ENCODE results near the gene FDX1.

FDX1 gene

GRCh38 chr11:110431051-110431672 is 1.4 kb downstream of the FDX1 start:
- DNase-seq (ENCODE audit: low read depth in 2 of 2), result no peak

DNA sequence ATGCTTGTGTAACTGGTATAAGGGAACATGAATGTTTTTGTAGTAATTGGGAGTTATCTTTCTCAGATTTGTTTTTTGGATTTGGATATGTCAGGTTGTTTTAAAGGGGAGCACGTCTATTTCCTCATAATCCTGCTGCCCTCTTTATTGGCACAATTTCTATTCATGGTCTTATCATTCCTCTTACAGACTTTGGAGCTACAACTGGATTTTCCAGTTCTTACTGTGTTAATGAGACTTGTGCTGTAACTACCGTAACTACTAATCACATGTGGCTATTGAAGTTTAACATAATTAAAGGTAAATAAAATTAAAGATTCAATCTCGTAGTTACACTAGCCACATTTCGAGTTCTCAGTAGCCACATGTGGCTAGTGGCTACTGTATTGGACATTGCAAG is 1.9 kb downstream of the FDX1 start:
- no peak for DNase-seq (ENCODE audit: low read depth in 2 of 2)

DNA sequence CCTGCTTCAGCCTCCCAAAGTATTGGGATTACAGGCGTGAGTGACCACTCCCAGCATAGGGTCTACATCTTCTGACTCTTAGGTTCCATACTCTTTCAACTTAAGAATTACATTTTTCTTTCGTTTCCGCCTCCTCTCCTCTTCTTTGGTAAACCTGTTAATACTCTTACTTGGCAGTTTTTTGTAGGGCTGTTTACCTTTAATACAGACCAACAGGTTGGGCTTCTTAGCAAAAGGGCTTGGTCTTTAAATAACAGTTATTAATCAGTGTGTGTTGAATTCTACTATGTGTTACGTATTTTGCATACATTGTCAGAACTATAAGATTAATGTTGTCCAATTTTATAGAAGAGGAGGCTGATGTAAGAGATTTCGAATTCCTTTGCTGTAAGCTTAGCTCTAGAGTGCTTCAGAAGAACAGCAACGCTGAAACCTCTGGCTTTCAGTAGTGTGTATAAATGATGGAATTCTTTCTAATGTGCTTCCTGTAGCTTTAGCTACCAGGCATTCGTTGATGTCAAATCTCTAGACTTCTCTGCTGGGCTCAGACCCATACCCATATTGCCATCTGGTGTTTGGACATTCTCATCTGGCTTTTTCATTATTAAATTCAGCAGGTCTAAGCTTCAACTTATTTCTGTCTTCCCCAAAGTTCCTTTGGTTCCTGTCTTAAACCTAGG is 3.1 kb downstream of the FDX1 start:
- DNase-seq (ENCODE audit: low read depth in 2 of 2), result no peak

DNA sequence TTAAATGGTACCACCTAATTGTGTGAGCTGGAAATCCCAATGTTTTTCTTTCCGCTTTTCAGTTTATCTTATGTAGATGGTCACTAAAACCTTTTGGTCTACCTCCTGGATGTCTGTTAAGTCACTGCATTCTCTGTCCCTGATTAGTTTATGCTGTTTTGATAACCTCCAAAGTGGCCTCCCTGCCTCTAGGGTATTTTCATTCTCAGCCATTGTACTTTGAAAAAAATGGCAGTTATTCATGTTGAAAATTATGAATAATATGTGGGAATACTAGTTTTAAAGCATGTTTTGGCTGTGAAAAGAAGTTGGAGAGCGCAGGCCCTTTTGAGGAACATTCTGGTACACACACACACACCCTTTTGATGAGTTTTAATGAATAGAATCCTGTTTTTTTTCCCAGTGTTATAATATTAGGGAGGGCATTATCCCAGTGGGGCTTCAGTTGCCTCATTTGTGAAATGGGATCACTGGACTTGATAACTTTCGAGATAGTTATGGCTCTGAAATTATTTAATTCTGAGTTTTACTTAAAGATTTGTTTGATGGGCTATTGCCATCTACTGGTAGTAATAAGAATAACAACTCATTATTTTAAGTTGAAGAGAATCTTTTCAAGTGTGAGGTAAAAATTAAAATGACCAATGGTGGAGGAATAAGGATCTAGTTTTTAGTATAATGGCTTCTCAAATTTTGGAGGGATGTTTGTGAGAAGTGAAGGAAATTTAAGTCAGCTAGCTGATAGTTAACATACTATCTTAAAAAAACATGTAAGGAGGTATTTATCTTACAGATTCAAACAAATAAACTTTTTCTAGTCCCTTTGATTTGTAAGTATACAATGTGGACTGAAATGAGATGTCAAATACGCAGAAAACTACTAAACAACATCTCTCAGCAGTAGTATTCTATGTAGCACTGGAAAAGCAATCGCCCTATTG is 3.9 kb downstream of the FDX1 start:
- DNase-seq (ENCODE audit: low read depth in 2 of 2), result no peak

DNA sequence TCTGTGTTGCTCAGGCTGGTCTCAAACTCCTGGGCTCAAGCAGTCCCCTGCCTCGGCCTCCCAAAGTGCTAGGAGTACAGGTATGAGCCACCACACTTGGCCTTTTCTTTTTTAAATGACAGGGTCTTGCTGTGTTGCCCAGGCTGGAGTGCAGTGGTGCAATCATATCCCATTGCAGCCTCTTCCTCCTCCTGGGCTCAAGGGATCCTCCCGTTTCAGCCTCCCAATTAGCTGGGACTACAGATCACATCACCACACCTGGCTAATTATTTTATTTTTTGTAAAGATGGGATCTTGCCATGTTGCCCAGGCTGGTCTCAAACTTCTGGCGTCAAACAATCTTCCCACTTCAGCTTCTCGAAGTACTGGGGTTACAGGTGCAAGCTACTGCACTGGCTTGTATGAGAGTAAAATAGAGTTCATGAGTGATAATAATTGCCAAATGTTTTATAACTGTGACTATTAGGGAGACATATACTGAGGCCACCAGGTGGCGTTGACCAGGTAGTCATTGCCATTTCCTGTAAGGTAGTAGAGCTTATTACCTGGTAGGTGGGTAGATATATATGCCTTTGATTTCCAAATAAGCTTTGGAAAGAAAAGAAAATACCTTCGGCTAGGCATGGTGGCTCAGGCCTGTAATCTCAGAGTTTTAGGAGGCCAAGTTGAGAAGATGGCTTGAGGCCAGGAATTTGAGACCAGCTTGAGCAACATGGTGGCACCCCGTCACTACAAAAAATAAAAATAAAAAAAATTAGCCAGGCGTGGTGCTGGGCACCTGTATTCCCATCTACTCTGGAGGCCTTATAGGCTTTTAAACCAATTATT is 5.4 kb downstream of the FDX1 start:
- no peak for DNase-seq (ENCODE audit: low read depth in 2 of 2)

- DNase-seq (ENCODE audit: low read depth in 2 of 2), result no peak
These were observed 6.3 kb downstream of the FDX1 start for GRCh38 chr11:110435780-110436717.

- no peak for DNase-seq (ENCODE audit: low read depth in 2 of 2)
These were observed 8.3 kb downstream of the FDX1 start for GRCh38 chr11:110438017-110438416.

DNA sequence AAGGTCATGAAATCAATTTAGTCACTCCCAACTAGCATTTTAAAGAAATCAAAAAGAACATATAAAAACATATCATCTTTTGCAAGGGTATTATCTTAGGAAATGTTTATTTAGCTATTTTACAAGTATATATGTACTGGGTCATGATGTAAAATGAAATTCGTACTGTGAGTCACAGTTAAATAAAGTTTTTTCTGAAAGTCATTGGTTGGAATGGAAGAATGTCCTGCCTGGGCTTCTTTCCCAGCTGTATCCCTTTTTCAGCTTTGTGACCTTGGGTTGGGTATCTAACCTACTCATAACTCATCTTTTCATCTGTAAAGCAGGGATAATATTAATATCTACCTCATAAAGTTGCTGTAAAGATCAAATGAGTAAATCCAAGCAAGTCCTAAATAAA is 15.7 kb downstream of the FDX1 start:
- DNase-seq (ENCODE audit: low read depth in 2 of 2), result no peak

DNA sequence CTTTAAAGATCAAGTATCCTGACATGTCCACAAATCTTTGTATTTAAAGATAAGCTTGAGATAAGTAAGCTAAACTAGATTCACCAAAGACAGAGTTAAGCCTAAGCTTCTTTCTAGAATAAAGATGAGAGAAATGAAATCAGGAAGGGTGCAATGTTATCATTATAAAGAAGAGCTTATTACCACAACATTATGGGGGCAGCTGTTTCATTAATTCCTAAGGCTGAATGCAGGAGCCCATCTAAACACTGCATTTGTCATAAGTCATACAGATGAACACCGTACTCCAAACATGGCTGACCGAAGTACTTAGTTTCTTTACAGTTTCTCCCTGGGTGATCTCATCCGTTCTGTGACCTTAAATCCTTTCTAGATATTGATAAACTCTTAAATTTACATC is 16.3 kb downstream of the FDX1 start:
- DNase-seq (ENCODE audit: low read depth in 2 of 2), result no peak

GRCh38 chr11:110446594-110446993 is 16.8 kb downstream of the FDX1 start:
- no peak for DNase-seq (ENCODE audit: low read depth in 2 of 2)

DNA sequence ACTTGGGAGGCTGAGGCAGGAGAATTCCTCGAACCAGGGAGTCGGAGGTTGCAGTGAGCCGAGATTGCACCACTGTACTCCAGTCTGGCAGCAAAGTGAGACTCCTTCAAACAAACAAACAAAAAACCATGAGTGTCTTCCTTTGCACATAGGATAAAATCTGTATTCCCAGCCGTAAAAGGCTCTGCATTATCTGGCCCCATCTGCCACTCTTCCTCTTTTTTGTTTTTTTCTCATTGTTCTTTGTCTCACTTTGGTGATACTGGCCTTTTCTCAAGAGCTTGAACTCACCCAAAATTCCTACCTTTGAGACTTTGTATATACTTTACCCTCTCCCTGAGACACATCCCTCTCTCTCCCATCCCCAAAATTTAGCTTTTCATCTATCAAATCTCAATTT is 17.6 kb downstream of the FDX1 start:
- no peak for DNase-seq (ENCODE audit: low read depth in 2 of 2)

- no peak for DNase-seq (ENCODE audit: low read depth in 2 of 2)
These were observed 18.4 kb downstream of the FDX1 start for GRCh38 chr11:110447897-110448745.

GRCh38 chr11:110450246-110450645 is 20.5 kb downstream of the FDX1 start:
- no peak for DNase-seq (ENCODE audit: low read depth in 2 of 2)

- DNase-seq (ENCODE audit: low read depth in 2 of 2), result no peak
These were observed 23.0 kb downstream of the FDX1 start for GRCh38 chr11:110452720-110453119.

DNA sequence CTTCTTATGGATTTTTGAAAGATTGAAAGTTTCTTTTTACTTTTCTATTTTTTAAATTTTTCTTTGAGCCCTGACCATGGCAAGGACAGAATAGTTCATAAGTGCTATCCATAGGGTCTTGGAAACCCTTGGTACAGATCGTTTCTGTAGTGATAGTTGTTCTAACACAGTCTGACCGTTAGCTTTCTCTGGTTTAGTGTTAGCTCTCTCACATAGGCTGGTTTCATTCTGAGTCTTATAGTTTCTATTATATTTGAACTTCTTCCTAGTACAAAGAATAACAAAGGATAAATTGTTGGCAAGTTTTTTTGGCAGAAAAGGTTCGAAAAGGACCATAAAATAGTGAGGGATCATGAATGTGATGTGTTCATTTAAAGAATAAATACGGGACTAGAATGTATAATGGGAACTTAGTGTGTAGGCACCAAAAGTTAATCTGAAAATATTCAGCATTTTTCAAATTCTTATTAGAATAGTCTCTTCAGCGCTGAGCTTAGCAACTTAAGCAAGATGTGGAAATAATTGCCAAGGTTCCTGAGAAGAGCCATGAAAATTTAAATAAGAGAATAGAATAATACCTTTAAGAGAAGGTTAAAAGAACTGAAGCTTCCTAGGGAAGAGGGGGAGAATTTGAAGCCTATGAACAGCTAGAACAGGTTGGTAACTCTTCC is 24.1 kb downstream of the FDX1 start:
- no peak for DNase-seq (ENCODE audit: low read depth in 2 of 2)

DNA sequence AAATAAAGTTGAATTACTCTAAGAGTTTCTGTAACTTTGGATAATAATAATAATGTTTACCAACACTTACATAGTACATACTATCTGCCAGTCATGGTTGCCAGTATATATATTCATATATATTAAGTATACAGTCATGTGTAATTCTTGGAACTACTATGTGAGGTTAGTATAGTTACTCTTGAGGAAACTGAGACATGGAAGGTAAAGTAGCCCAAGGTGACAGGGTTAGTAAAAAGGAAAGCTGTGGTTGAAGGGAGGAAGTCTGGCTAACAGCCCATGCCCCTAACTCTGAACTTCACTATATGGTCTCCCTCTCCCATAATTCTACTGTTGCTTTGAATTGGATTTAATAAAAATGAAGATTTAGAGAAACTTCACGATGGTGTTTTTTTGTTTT is 24.9 kb downstream of the FDX1 start:
- no peak for DNase-seq (ENCODE audit: low read depth in 2 of 2)

GRCh38 chr11:110455718-110456117 is 26.0 kb downstream of the FDX1 start:
- no peak for DNase-seq (ENCODE audit: low read depth in 2 of 2)

GRCh38 chr11:110463153-110463552 is 33.4 kb downstream of the FDX1 start:
- peak in 1 of 2 donors; percentile 4 for DNase-seq (ENCODE audit: low read depth in 2 of 2)

DNA sequence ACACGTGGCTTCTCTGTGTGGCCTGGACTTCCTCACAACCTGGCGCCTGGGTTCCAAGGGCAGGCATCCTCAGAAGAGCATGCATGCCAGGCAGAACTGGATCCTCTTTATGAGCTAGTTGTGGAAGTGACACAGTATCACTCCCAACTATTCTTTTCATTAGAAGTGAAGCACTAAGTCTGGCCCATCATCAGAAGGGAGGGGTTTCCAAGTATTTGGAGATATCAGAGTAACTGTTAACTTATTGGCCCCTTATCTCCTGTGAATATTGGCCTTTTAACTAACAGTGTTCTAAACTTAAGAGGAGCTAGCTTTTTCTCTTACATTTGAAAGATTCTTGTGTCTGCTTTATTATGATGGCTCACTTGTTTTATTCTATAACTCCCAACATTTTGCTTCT is 35.5 kb downstream of the FDX1 start:
- no peak for DNase-seq (ENCODE audit: low read depth in 2 of 2)
